Measurements from ENCODE around the gene AOAH.

Gene AOAH

DNA sequence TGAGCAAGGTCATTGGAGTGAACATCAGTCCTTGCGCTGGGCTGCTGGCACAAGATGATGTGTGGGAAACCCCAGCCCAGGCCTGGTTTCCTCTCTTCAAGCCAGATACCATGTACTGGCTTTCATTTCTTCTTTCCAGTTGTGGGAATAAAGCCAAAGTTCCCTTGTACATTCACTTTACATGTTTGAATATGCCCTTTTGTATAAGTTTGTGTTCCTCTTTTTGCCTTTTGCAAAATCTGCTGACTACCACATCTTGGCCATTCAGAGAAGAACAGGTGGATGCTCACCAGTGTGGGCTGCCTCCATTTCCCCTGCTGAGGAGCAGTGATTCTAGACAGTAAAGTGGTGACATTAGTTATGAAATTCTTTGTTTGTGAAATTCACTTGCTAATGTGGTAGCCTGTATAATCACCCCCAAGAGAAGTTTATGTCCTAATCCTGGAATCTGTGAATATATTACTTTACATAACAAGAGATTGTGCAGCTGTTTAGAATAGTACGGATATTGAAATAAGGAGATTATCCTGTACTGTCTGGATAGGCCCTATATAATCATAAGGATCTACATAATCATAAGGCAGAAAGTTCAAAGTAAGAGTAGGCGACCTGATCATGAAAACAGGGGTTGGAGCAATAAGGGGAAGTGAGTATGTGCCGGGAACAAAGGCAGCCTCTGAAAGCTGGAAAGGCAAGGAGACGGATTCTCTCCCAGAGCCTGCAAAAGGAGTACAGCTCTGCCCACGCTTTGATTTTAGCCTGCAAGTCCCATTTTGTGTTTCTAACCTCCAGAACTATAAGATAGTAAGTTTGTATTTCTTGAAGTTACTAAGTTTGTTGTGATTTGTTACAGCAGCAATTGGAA is 18.8 kb upstream of the AOAH start:
- Mint-ChIP-seq H3K27me3 (ENCODE audit: low read depth) (no peaks in the 10 kb centered on the region), H3K4me1 (no peaks in the 10 kb centered on the region), H3K36me3 (ENCODE audit: low read depth) (no peaks in the 10 kb centered on the region), H3K9me3 (no peaks in the 10 kb centered on the region), H3K27ac (no peak overlapping the region), H3K4me3 (no peak overlapping the region)
- TF ChIP-seq CTCF (IDR thresholded peaks at IDR 0.05; ENCODE audit: unreplicated experiment in 3 of 3) = no peak

- no peaks in the 10 kb centered on the region for H3K9me3 Mint-ChIP-seq
- H3K36me3 Mint-ChIP-seq (ENCODE audit: low read depth) = no peaks in the 10 kb centered on the region
- no peaks in the 10 kb centered on the region for H3K4me1 Mint-ChIP-seq
- no peaks in the 10 kb centered on the region for H3K27me3 Mint-ChIP-seq (ENCODE audit: low read depth)
- no peak for TF ChIP-seq CTCF (IDR thresholded peaks at IDR 0.05; ENCODE audit: unreplicated experiment in 3 of 3)
- no peak overlapping the region for H3K27ac Mint-ChIP-seq
- no peak overlapping the region for H3K4me3 Mint-ChIP-seq
These were observed 17.6 kb upstream of the AOAH start for GRCh38 chr7:36741866-36742265.

GRCh38 chr7:36739351-36739750 is 15.1 kb upstream of the AOAH start:
- H3K4me3 Mint-ChIP-seq = no peak overlapping the region
- TF ChIP-seq CTCF (IDR thresholded peaks at IDR 0.05; ENCODE audit: unreplicated experiment in 3 of 3) = no peak
- peaks cover 4% of the 10 kb centered on the region for H3K4me1 Mint-ChIP-seq
- no peaks in the 10 kb centered on the region for H3K27me3 Mint-ChIP-seq (ENCODE audit: low read depth)
- no peaks in the 10 kb centered on the region for H3K9me3 Mint-ChIP-seq
- H3K36me3 Mint-ChIP-seq (ENCODE audit: low read depth) = no peaks in the 10 kb centered on the region
- H3K27ac Mint-ChIP-seq = no peak overlapping the region

- H3K9me3 Mint-ChIP-seq = peaks cover 7% of the 10 kb centered on the region
- H3K36me3 Mint-ChIP-seq (ENCODE audit: low read depth) = no peaks in the 10 kb centered on the region
- no peak overlapping the region for H3K4me3 Mint-ChIP-seq
- H3K27ac Mint-ChIP-seq = peak overlapping the region in 1 of 3 experiments; percentile 29
- peaks cover 4% of the 10 kb centered on the region for H3K4me1 Mint-ChIP-seq
- H3K27me3 Mint-ChIP-seq (ENCODE audit: low read depth) = peaks cover 5% of the 10 kb centered on the region
- no peak for TF ChIP-seq CTCF (IDR thresholded peaks at IDR 0.05; ENCODE audit: unreplicated experiment in 3 of 3)
These were observed 12.6 kb upstream of the AOAH start for GRCh38 chr7:36736899-36737211.

GRCh38 chr7:36736090-36736898 is 12.0 kb upstream of the AOAH start:
- Mint-ChIP-seq H3K27me3 (ENCODE audit: low read depth) (peaks cover 5% of the 10 kb centered on the region), H3K36me3 (ENCODE audit: low read depth) (no peaks in the 10 kb centered on the region), H3K4me3 (no peak overlapping the region), H3K4me1 (peaks cover 4% of the 10 kb centered on the region), H3K9me3 (peaks cover 9% of the 10 kb centered on the region), H3K27ac (no peak overlapping the region)
- TF ChIP-seq CTCF (IDR thresholded peaks at IDR 0.05; ENCODE audit: unreplicated experiment in 3 of 3) = no peak

Data from nephron (organoid).